Uterus (tissue), 4 donors: ENCODE results near the gene EEF2K. TPM values are rescaled to one million over a fixed set of nuclear protein-coding genes. Genes with fewer than 3 reads are reported as not detected.

ENCODE experiments used
- DNase-seq, 2 donors: peaks; one replicate each; pipeline ENCODE4 v3.0.0-alpha.2; 2019 to 2020
- H3K27ac ChIP-seq, 2 donors: fragments of 200-600 bp; sonication (generic); 1 replicate in 1 of 2; 2 replicates in 1 of 2; pipeline ENCODE4 v1.5.1; 2016 to 2018
- H3K27me3 ChIP-seq, 2 donors: fragments of 200-600 bp; sonication (generic); one replicate each; pipeline ENCODE4 v1.5.1; 2018 to 2019; ENCODE audit warnings: control low read depth in 1 of 2
- H3K36me3 ChIP-seq, 2 donors: fragments of 200-600 bp; sonication (generic); one replicate each; pipeline ENCODE4 v1.5.1; 2019; ENCODE audit warnings: control low read depth in 1 of 2
- H3K4me1 ChIP-seq, 2 donors: fragments of 200-600 bp; sonication (generic); one replicate each; pipeline ENCODE4 v1.5.1; 2018 to 2019; ENCODE audit warnings: control low read depth in 1 of 2
- H3K4me3 ChIP-seq, 2 donors: fragments of 200-600 bp; sonication (generic); 1 replicate in 1 of 2; 2 replicates in 1 of 2; pipeline ENCODE4 v1.5.1; 2018 to 2019; ENCODE audit warnings: mild to moderate bottlenecking in 1 of 2
- H3K9me3 ChIP-seq, 2 donors: fragments of 200-600 bp; sonication (generic); one replicate each; pipeline ENCODE4 v1.5.1; 2019; ENCODE audit warnings: control low read depth in 1 of 2
- CTCF ChIP-seq, 4 experiments: fragments of 200-600 bp in 2 of 4; fragments of 450-650 bp in 2 of 4; sonication (generic) in 2 of 4; IDR thresholded peaks; one replicate each; pipeline ENCODE4 v1.5.1; 2016 to 2019; ENCODE audit warnings: antibody characterized with exemption in 4 of 4, mild to moderate bottlenecking in 2 of 4, moderate library complexity in 1 of 4
- POLR2A ChIP-seq, 2 donors: fragments of 450-650 bp; IDR thresholded peaks; one replicate each; pipeline ENCODE4 v1.6.1; 2016; ENCODE audit warnings: antibody characterized with exemption in 2 of 2, mild to moderate bottlenecking in 1 of 2, moderate library complexity in 1 of 2
- intact Hi-C: fragments of 100-400 bp; cut with DNase I; formaldehyde crosslinking; loops from one replicate; pipeline ENCODE4 v1.15.1; 2023; ENCODE audit warnings: low total_unique reads
- total RNA-seq, 4 donors: library from RNA; depleted of rRNA in 3 of 4; stranded (reverse); fragments of >200 nt in 3 of 4; gene quantifications; one replicate each; pipeline versions ENCODE4 v1.1.0 to v1.2.4, GENCODE V29; 2014 to 2023
- donor health status: DM: yes; HTN: yes; CAD: no.

Gene EEF2K
- total RNA-seq, 4 donors from 2014 or later: 17.4 to 82.0 (median 35.5) TPM

DNA sequence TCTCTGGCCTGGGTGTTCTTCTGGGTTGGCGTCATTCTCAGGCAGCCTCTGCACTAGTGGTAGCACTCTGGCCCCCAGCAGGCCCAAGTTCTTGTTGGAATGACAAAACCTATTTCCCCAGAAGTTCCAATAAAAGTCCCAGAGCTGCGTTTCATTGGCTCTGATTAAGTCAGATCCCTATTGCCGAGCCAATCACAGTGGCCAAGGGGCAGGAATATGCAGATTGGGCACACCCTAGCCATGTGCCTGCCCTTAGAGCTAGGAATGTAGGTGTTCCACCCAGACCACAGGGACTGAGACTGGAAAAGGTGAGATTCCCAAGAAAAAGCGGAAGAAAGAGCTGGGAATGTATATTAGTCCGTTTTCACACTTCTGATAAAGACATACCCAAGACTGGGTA is 46.2 kb downstream of the EEF2K start:
- intact Hi-C loops: no loop called here
- TF ChIP-seq CTCF (IDR thresholded peaks at IDR 0.05) (no peak), POLR2A (IDR thresholded peaks at IDR 0.05) (no peak)
- no peak for DNase-seq
- no peaks in the 10 kb centered on the region for H3K36me3 ChIP-seq
- no peak overlapping the region for H3K27ac ChIP-seq
- no peaks in the 10 kb centered on the region for H3K9me3 ChIP-seq
- no peaks in the 10 kb centered on the region for H3K4me1 ChIP-seq
- H3K27me3 ChIP-seq: no peaks in the 10 kb centered on the region
- H3K4me3 ChIP-seq: no peak overlapping the region

DNA sequence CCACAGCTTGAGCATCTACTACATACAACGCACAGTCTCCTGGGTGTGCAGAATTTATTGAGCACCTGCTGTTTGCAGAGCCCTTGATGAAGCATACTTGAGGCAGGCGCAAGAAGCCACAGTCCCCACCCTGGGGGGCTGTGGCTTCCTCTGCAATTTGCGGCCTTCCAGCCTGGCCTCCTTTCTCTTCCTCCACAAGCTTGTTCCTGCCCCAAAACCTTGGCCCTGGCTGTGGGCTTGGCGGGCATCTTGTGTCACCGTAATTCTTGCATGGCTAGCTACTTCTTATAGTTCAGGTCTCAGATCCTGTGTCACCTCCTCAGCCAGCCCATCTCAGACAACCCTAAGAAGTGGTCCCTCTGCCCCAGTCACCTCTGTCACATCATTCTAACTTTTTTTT is 47.2 kb downstream of the EEF2K start:
- TF ChIP-seq POLR2A (IDR thresholded peaks at IDR 0.05): no peak
- TF ChIP-seq CTCF (IDR thresholded peaks at IDR 0.05): no peak
- H3K27ac ChIP-seq: no peak overlapping the region
- no peak overlapping the region for H3K4me3 ChIP-seq
- H3K27me3 ChIP-seq: no peaks in the 10 kb centered on the region
- intact Hi-C loops: no loop called here
- no peaks in the 10 kb centered on the region for H3K9me3 ChIP-seq
- no peaks in the 10 kb centered on the region for H3K4me1 ChIP-seq
- no peak for DNase-seq
- no peaks in the 10 kb centered on the region for H3K36me3 ChIP-seq

GRCh38 chr16:22255335-22255734 is 49.3 kb downstream of the EEF2K start:
- intact Hi-C loops: no loop called here
- Histone ChIP-seq H3K4me1 (no peaks in the 10 kb centered on the region), H3K4me3 (no peak overlapping the region), H3K27me3 (no peaks in the 10 kb centered on the region), H3K9me3 (no peaks in the 10 kb centered on the region), H3K27ac (no peak overlapping the region), H3K36me3 (no peaks in the 10 kb centered on the region)
- TF ChIP-seq POLR2A (IDR thresholded peaks at IDR 0.05) (no peak), CTCF (IDR thresholded peaks at IDR 0.05) (no peak)
- DNase-seq: no peak

GRCh38 chr16:22257440-22257839 is 51.4 kb downstream of the EEF2K start:
- TF ChIP-seq POLR2A (IDR thresholded peaks at IDR 0.05) (no peak), CTCF (IDR thresholded peaks at IDR 0.05) (no peak)
- H3K27me3 ChIP-seq: no peaks in the 10 kb centered on the region
- intact Hi-C loops: no loop called here
- DNase-seq: no peak
- H3K9me3 ChIP-seq: no peaks in the 10 kb centered on the region
- no peaks in the 10 kb centered on the region for H3K4me1 ChIP-seq
- no peak overlapping the region for H3K4me3 ChIP-seq
- H3K27ac ChIP-seq: no peak overlapping the region
- no peaks in the 10 kb centered on the region for H3K36me3 ChIP-seq

- Histone ChIP-seq H3K4me1 (no peaks in the 10 kb centered on the region), H3K4me3 (no peak overlapping the region), H3K27ac (no peak overlapping the region), H3K9me3 (no peaks in the 10 kb centered on the region), H3K36me3 (no peaks in the 10 kb centered on the region), H3K27me3 (no peaks in the 10 kb centered on the region)
- TF ChIP-seq POLR2A (IDR thresholded peaks at IDR 0.05) (no peak), CTCF (IDR thresholded peaks at IDR 0.05) (no peak)
- DNase-seq: no peak
- intact Hi-C loops: loop anchor here (10.0 kb wide), 1 partner anchor 154 kb away; no protein-coding TSS in a partner anchor
Measured at GRCh38 chr16:22260490-22260889, 54.4 kb downstream of the EEF2K start.
